Esophagus mucosa (tissue), 1 donor: Measurements from ENCODE around the gene KIF21B. TPM values are rescaled to one million over a fixed set of nuclear protein-coding genes. Genes with fewer than 3 reads are reported as not detected.

ENCODE experiments used
- ATAC-seq: fragments of 200-7000 bp; cut with Tn5 transposase; one replicate; pipeline ENCODE4 v1.9.1; 2020
- total RNA-seq: library from RNA; stranded (reverse); gene quantifications from one replicate; pipeline ENCODE4 v1.2.4, GENCODE V29; 2023
- donor health status: DM: yes; HTN: yes; CAD: no.

KIF21B gene
- total RNA-seq, 1 donor from 2014 or later: 0.52 TPM

DNA sequence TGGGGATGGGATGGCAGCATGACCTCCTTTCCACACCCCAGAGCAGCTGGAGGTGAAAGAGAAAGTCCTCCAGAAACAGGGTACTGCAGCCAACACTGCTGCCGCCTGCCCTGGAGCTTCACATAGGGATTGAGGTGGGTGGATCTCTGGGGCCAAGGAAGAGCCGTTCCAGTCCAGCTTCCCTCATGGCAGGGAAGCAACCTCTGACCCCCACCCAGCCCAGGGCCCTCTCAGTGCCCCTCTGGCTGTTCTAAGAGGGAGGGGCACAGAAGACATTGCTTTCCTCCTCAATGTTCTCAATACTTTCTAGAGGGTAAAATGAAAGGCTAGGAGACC lies 5.7 kb downstream of the KIF21B start:
- ATAC-seq: no peak

DNA sequence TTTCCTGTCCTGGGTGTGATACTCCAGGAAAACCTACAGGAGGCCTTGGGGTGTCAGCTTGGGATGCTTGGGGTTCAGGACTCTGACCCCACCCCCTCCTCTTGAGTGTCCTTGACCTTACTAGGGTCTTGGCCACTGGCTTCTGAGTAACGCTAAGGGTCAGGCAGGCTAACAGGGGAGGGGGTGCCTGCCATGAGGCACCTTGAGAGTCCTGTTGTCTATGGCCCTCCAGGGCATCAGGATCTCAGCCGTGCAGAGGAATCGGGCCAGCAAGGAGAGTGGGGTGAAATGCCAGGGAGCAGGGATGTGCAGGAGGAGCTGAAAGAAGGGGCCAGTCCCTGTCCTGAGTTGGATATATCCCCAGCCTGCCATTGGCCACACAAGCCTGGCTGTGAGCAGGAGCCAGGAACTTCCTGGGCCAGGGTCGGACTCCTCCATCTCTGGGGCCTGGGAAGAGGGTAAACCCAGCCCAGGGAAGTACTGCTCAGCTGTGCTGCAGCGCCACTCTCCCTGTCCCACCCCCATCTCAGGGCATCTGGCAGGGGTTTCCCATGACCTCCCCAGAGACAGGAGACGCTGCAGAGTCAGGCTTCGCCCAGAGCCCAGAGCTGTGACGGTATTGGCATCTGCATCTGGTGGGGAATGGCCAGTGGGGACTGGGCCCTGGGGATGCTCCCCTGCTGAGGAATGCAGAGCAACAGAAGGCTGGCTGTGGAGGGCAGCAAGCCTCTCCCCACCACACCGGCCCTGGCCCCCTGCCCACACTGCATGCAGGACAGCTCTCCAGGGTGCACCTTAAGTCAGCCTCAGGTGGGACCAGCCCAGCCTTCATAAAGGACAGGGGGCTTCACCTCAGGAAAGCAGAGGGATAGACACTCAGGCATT lies 6.3 kb downstream of the KIF21B start:
- ATAC-seq: no peak

DNA sequence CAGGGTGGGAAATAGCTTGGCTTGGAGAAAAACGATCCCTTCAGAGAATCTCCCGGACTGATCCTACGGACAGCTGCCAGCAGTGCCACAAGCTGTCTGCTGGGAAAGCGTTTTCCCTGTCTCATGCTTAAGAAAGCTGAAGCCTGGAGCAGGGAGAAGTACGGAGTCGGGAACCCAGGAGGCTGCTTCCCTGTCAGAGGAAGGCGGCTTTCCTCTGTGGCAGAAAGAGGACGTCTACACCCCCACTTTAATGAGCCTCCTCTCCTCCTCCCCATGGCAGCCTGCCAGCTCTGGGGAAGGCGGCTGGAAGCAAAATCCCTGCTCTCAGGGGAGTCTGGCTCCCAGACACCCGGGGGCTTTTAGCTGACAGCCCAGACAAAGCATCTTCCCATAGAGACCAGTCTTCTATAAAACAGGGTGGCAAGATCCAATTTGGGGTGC lies 7.3 kb downstream of the KIF21B start:
- no peak for ATAC-seq

DNA sequence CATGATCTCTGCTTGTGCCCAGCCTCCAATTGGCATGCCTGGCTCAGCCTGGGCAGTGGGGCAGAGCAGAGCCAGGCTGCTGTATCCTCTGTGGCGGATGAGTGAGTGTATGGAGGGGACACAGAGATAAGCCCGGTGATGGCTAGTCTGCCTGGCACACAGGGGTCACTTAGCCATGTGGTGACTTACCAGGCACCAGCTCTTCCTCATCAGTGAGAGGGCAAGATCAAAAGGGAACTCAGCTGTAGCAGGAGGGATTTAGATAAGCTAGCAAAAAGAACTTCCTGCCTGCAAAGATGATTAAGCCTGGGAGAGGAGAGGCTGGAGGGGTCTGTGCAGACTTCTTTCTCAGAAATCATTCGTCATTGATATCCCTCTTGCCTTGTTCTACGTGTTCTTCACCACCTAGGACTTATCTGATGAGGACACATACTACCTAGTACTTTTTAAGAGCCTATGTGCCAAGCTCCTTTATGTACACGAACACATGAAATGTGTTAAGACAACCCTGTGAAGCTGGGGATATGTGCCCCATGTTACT lies 7.9 kb downstream of the KIF21B start:
- ATAC-seq: no peak

DNA sequence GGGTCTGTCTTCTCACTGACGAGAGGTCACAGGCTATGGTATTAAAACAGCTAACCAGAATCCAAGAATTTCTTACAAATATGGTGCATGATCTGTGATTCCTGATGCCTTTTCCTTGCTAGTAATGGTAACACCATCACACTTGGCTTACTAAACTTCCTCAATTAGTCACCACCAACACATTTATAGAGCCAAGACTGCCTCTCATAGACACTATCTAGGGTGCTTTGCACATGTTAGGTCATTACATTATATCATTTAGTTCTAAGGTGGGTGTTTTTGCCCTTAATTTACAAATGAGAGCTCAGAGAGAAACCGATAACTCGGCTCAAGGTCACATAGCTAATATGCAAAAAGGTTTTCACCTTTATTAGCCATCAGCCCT lies 8.7 kb downstream of the KIF21B start:
- no peak for ATAC-seq

DNA sequence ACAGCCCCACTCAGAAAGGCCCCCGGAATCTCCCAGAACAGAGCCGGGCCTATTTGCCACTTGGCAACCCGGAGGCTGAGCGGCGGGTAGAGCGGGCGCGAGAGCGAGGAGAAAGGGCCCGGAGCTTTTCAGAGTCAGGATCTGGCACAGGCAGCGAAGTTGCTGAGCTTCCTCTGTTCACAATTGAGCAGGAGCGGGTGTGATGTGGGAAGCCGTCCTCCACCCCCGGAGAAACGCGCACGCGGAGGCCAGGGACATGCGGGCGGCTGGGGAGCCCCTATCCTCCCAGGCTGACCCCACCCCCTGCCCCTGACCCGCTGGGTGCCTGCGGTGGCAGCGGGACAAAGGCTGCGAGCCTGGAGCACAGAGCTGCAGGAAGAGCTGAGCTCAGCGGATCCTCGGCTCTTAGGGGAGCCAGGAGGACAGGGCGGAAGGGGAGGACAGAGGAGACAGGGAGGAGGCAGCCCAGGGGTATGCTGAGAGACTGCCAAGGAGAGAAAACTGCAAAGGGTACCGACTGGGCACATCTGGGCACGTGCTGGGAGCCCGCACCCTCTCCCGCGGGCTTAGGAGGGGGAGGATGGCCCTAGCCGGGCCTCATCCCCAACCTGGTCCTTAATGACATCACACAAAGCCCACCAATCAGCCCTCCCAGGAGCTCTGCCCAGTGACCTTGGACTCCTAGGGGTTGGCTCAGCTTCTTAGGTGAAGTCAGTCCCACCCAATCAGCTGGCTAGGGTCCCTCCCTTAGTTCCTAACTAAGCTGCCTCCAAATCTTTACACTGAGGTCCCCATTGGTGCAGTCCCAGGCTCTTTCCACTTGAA lies 9.3 kb downstream of the KIF21B start:
- no peak for ATAC-seq

DNA sequence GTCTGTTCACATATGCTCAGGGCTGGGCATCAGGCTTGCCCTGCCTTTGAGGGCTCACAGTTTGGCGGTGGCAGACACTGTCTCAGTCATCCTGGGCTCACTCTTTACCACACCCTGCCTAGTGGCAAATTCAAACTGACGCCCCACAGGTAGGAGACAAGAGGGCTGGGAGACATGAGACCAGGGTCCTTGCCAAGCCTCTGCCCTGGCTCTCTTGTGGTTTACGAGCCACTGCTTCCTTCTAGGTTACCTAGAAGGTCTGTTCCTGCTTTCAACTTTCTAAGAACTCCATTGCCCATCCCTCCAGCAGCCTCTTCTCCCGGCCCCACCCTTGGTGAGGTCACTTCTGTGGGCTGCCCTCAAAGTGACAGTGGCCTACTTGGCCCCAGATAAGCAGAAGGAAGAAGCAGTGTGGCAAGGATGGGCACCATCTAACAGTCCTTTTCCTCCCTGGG lies 10.5 kb downstream of the KIF21B start:
- peak; percentile 18 for ATAC-seq

DNA sequence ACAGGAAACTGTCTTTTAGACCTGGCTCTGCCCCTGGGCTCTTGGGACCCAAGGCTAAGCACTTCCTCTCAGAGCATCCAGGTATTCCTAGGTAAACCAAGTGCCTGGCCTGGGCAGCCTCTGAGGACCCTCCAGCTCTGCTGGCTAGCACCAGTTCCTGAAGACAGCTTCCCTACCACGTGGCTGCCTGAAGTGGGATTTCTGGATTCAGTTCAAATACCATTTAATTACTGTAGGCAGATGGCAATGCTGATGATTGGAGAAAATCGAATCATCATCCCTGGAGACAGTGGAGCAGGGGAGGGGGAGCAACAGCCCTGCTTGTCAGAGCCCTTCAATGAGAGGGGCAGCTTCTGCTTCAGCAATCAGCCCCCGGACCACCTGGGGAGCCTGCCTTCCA lies 11.9 kb downstream of the KIF21B start:
- ATAC-seq: no peak

DNA sequence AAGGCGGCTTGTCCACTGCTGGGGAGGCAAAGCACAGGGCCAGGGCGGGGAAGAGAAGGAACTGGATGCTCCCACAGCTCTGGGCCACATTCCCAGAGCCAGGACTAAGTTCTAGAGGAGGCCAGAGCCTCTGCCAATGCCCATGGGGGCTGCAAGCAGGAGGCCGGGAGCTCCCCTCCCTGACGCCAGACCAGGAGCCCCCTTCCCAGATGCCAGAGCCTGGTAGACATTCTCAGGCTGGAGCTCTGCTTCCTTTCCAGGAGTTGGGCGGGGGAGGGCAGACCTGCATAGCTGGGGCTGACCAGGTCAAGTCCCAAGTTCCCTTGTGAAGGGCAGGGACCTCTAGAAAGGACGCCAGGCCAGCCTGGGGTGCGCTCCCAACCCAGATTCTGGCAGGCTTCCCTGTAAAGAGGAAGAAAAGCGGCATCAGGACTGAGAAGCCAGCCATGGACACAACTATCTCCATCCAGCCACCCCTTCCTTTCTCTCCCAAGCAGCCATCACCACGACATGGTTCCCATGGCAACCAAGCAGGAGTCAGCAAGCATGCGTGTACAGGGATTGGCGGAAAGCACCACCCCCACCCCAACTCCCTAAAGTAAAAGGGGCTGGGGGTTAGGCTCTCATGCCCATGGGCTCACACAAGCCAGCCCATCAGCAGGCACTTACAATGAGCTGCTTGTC lies 13.4 kb downstream of the KIF21B start:
- ATAC-seq: no peak

DNA sequence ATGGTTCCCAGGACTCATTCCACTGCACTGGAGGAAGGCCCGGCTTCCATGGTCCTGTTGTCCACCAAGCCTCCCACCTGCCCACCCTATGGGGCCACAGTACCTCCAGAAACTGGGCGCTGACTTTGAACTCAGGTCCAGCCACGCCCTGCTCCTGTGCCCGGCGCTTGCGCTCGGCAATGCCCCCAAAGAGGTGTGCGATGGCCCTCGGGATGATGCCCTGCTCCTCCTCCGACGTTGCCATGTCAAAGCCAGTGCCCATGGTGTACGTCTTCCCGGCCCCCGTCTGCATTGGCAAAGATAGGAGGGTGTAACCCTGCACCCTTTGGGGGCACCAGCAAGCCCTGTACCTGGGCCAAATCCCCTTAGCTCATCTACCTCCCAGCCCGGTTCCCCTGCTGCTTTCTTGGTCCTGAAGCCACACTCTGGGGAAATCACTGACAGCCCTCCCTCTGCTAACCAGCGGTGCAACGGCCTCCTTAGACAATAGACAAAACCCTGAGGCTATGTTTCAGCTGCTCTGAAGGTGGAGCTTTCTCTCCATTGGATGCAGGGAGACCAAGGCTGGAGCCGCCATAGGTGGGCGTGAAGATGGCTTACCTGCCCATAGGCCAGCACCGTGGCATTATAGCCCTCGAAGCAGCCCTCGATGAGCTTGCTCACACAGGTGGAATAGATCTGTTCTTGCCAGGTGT lies 14.7 kb downstream of the KIF21B start:
- no peak for ATAC-seq

DNA sequence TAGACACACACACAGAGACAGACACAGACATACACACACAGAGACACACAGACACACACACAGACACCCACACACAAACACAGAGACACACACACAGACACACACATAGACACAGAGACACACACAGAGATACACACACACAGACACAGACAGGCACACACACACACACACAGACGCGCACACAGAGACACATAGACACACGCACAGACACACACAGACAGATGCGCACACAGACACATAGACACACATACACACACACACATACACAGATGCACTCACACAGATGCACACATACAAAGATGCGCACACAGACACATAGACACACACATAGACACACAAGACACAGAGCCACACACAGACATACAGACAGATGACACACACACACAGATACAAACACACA lies 16.0 kb downstream of the KIF21B start:
- ATAC-seq: no peak

DNA sequence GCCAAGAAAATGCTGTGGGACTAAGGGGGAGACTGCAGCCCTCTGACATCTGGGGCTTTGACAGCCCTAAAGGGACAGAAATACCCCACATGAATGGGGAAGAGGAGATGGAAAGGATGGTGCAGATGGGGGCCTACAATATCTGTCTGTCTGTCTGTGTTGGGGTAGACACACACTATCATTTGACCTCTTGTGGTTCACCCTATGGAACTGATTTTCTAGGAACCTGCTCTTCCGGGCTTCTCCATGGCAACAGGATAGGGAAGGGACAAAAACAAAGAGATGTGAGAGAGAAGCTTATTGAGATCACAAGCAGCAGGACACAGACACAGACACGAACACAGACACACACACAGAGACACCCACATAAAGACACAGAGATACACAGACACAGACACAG lies 17.1 kb downstream of the KIF21B start:
- no peak for ATAC-seq

DNA sequence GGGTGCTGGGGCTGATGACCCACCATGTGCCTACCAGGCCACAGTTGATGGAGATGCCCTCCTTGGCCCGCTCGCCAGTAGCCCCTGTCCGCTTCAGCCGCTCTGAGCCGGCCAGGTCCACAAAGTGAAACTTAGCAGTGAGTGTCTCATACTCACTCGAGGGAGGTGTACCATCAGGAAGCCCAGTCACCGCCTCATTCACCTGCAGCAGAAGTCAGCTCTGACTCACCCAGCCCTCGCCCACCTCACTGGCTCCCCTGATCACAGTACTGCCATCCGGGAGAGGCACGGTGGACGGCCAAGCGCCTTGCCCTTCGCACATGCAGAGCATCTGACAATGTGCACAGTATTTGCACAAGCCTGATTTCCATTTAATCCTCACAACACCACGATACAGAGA lies 18.8 kb downstream of the KIF21B start:
- ATAC-seq: peak; percentile 29

DNA sequence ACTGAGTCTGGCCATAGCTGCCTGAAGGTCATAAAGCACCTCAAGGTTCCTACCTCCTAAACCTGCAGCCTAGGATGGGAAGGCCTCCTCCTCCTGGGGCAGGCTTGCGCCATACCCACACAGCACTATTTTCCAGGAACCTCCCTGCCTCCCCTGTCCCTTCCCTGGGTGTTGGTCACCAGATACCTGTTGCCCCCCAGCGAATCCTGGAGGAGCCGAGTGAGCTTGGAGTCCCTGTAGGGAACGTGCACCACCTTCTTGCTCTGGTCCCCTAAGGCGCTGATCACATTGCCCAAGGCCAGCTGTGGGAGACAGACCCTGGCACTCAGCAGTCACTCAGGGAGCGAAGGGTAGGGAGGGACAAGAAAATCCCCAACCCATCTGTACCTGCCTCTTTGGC lies 19.4 kb downstream of the KIF21B start:
- no peak for ATAC-seq

DNA sequence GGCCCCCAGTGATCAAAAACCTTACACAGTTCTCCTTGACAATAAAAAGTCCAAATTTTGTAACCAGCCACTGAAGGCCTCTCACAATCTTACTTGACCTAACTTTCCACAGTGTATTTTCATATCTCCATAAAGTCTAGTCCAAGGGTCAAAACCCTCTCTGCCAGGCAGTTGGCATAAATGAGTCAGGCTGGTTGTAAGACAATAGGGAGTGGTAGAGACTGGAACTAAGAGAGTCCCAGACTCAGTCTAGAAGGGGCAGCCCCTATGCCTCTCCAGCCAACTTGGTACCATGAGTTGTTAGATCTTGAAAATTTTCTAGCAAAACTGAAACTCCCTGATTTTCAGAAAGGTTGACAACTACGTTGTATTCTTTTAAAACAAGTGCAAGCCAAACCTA lies 21.0 kb downstream of the KIF21B start:
- ATAC-seq: no peak

DNA sequence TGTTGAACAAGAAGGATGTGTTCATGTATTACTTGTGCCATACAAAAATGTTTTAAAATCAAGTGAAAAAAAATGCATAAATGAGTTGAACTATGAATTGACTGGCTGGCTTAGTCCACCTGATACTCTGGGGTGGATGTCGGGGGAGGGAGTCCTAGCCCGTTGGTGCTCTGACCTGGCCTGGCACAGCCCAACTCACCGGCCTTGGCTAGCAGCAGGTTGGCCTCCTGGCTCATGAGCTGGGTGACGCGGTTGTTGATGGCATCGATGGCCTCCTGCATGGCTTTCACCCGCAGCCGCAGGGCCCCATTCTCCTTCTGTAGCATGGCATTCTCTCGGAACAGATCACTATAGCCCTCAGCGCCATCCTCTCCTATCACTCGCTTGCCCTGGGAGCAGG lies 21.6 kb downstream of the KIF21B start:
- ATAC-seq: no peak

DNA sequence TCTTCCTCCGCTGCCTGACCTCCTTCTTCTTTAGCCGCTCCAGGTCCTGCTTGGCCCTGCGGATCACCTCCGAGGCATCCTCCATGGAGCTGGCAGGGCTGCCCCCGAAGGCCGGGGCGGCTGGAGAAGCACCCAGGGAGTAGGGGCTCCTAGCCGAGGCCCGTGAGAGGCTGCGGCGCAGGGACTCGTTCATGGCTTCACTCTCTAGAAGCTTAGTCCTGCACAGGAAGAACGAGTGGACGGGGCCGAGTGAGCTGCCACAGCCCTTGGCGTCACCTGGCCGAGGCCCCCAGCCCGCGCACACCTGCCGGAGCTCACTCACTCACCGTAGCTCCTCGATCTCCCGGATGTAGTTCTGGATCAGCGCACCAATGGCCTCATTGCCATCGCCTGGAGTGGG lies 23.1 kb downstream of the KIF21B start:
- no peak for ATAC-seq

DNA sequence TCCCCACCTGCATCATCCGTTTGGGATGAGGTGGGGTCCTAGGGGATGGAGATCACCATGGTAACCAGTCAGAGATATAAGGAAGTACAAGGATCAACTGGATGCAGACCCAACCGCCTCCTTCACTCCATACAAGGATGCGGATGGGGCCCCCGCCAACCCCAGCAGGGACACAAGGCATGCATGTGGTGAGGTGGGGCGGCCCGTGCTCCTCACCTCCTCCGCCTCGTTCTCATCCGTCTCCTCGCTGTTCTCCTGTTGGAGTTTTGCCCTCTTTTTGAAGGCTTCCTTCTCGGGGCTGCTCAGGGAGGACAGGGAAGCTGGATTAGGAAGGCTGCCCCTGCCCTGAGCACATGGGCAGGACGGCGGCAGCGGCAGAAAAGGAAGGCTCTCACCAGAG lies 23.8 kb downstream of the KIF21B start:
- ATAC-seq: no peak

DNA sequence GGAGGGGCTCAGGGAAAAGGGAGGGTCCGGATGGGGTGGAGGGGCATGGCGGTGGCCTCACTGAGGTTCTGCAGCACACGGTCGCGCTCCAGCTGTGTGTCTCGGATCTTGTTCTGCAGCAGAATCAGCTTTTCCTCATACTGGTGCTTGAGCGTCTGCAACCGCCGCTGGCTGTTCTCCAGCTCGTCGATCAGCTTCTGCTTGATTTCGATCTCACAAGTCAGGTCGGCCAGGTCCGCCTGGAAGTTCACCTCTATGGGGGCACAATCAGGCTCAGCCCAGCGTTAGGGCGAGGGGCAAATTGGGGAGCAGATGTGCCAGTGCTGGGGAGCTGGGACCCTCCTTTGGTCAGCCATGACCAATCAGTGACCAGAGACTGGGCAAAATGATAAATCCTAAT lies 25.2 kb downstream of the KIF21B start:
- ATAC-seq: no peak

DNA sequence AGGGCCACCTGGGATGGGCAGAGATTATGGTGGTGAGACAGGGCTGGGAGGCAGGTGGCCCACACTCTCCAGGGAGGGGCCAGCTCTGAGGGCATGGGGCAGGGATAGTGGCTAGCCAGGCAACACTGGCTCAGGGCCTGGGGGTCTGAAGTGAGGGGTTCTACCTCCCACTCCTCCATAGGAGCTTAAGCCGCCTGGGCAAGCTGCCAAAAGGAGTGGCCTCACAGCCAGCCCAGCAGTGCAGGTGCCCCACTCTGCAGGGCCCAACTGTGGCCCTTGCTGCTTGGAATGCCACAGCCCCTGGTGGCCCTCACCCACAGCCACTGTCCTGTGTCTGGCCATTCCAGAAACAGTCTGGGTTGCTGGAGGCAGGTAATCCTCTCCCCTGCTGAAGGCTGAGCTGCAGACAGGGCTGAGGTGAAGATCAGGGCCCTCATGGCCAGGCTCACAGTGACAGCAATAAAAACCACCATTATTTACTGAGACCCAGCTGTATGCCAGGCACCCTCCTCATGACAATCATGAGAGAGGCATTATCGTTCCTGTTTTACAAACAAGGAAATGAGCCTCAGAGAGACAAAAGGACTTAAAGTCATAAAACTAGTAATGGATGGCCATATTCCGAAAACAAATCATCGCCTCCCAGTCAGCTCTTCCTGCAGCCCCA lies 31.0 kb downstream of the KIF21B start:
- no peak for ATAC-seq

DNA sequence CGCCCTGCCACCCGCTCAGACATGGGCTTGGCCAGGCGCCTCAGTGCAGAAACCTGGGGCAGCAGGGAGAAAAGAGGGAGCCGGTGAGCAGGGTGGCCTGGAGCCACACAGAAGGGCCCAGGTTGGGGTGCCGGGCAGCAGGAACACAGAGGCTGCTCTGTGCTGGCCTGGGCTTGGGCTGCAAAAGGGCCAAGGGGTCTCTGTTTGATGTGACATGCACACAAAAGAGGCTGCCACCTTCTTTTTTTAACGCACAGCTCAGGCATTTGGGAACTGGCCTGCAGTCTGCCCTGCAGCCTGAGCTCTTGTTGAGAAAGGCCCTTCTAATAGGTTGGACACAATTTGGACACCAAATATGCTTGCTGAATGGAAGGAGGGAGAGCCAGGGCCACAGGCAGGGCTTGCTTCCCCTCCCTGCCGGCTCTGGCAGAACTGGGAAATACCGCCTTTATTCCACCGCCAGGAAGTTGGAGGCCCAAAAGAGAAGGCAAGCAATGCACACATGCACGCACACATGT lies 32.4 kb downstream of the KIF21B start:
- ATAC-seq: no peak

DNA sequence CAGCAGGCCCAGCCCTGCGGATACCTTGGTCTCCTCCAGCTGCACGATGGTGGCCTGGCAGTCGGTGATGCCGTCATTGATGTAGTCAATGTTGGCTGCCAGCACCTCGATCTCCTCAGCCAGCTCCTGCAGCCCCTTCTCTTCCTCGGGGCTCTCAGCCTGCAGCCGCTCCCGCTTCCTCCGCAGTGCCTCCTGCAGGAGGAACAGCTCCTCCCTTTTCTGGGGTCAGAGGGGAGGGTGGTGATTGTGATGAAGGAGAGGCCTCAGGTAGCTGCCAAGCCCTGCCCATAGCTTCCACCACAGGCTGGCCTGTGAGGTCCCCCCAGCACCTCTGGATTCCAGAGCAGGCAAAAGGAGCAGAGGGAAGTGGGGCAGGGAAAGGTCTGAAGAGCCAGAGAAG lies 33.4 kb downstream of the KIF21B start:
- ATAC-seq: no peak
